K562 (cell line): Measurements from ENCODE around the gene ASPG. TPM values are rescaled to one million over a fixed set of nuclear protein-coding genes. Genes with fewer than 3 reads are reported as not detected.

ENCODE experiments used
- ATAC-seq: fragments of 200-7000 bp; cut with Tn5 transposase; 3 replicates; pipeline ENCODE4 v1.9.1; 2020; ENCODE audit warnings: moderate library complexity
- BruUV-seq: library from RNA; stranded (reverse); fragments of 400-500 nt; replicated peaks from 2 replicates; lab custom pipeline; 2021; lab: Mats Ljungman, UMichigan
- CTCF ChIA-PET: fragments of 300-600 bp; formaldehyde crosslinking; extraction: SDS; loops from one replicate; lab custom pipeline; 2021; ENCODE audit warnings: low intra/inter-chr PET ratio; lab: Yijun Ruan, JAX
- POLR2A ChIA-PET: fragments of 300-600, 350-650 bp; sonication (Branson Sonifier 250); formaldehyde crosslinking; extraction: SDS; loops from one replicate; lab custom pipeline; 2021; ENCODE audit warnings: antibody characterized with exemption, inconsistent platforms; lab: Yijun Ruan, JAX
- DNase-seq, 4 experiments: peaks; one replicate each; pipeline versions ENCODE4 v3.0.0 to v3.0.0-alpha.2; 2011 to 2018; ENCODE audit warnings: low spot score in 3 of 4, mixed read lengths in 3 of 4; ENCODE audit errors: extremely low read depth in 1 of 4
- FAIRE-seq: peaks from 2 replicates; lab custom pipeline; 2011; peaks lifted over from hg19 to GRCh38; lab: Jason Lieb, UNC
- H2AFZ ChIP-seq: 2 replicates; pipeline ENCODE4 v1.6.0; 2011; ENCODE audit warnings: low read depth, low read length, control low read depth, inconsistent platforms
- H3K27ac ChIP-seq: fragments of 200-600 bp; 3 replicates; pipeline ENCODE4 v1.8.0; 2011; ENCODE audit warnings: low read depth, mild to moderate bottlenecking, control low read depth, inconsistent platforms, low read length, moderate library complexity, mixed read lengths; ENCODE audit errors: extremely low read depth
- H3K27me3 ChIP-seq, 2 experiments: fragments of 300-600 bp in 1 of 2; 2 replicates in 1 of 2; 3 replicates in 1 of 2; pipeline versions ENCODE4 v1.6.0 to v1.8.0; 2011; ENCODE audit warnings: inconsistent platforms in 2 of 2, low read length in 2 of 2, mild to moderate bottlenecking in 1 of 2, mixed read lengths in 1 of 2, moderate library complexity in 1 of 2; ENCODE audit not compliant: control insufficient read depth in 2 of 2, insufficient read depth in 2 of 2
- H3K36me3 ChIP-seq: fragments of 300-600 bp; 3 replicates; pipeline ENCODE4 v1.8.0; 2011; ENCODE audit warnings: mild to moderate bottlenecking, low read length, inconsistent platforms; ENCODE audit not compliant: control insufficient read depth, insufficient read depth
- H3K4me1 ChIP-seq, 2 experiments: fragments of 200-600 bp in 1 of 2; replicated peaks in 1 of 2; 2 replicates in 1 of 2; 3 replicates in 1 of 2; pipeline versions ENCODE4 v1.5.1 to v1.8.0; 2011; ENCODE audit warnings: inconsistent platforms in 2 of 2, low read length in 2 of 2, mild to moderate bottlenecking in 1 of 2, mixed read lengths in 1 of 2, moderate library complexity in 1 of 2; ENCODE audit not compliant: control insufficient read depth in 2 of 2, insufficient read depth in 2 of 2
- H3K4me2 ChIP-seq: 2 replicates; pipeline ENCODE4 v1.6.1; 2011; ENCODE audit warnings: low read length, control low read depth, inconsistent platforms, mixed read lengths; ENCODE audit not compliant: insufficient read depth
- H3K4me3 ChIP-seq: fragments of 200-600 bp; sonication (generic), shearing (Covaris generic); 2 replicates; pipeline ENCODE4 v1.5.1; 2016; ENCODE audit warnings: control low read depth, inconsistent platforms
- H3K79me2 ChIP-seq: fragments of 200-600 bp; 3 replicates; pipeline ENCODE4 v1.8.0; 2011; ENCODE audit warnings: low read length, inconsistent platforms; ENCODE audit not compliant: control insufficient read depth, insufficient read depth
- H3K9ac ChIP-seq, 2 experiments: 2 replicates each; pipeline versions ENCODE4 v1.6.0 to v1.6.1; 2011; ENCODE audit warnings: low read depth in 2 of 2, low read length in 2 of 2, control low read depth in 1 of 2, inconsistent platforms in 1 of 2, mild to moderate bottlenecking in 1 of 2, mixed read lengths in 1 of 2; ENCODE audit not compliant: insufficient read depth in 1 of 2
- H3K9me1 ChIP-seq: one replicate; pipeline ENCODE4 v1.6.0; 2011; ENCODE audit warnings: inconsistent platforms, mild to moderate bottlenecking, low read length, moderate library complexity; ENCODE audit not compliant: control insufficient read depth, insufficient read depth
- H3K9me3 ChIP-seq: replicated peaks from 2 replicates; pipeline ENCODE4 v1.5.1; 2011; ENCODE audit warnings: low read depth, low read length, inconsistent platforms; ENCODE audit not compliant: control insufficient read depth, insufficient read depth
- H4K20me1 ChIP-seq: replicated peaks from 2 replicates; pipeline ENCODE4 v1.6.1; 2011; ENCODE audit warnings: low read length, inconsistent platforms, mixed read lengths; ENCODE audit not compliant: control insufficient read depth, insufficient read depth
- AFF4 ChIP-seq: sonication (generic); formaldehyde crosslinking; IDR thresholded peaks from 2 replicates; pipeline ENCODE4 v1.8.0; 2023; ENCODE audit warnings: mild to moderate bottlenecking, missing genetic modification reagents
- CREB3 ChIP-seq: fragments of 450-650 bp; conservative IDR thresholded peaks from 2 replicates; pipeline ENCODE4 v1.6.1; 2016; ENCODE audit warnings: missing genetic modification characterization, low read depth, mild to moderate bottlenecking, missing compliant biosample characterization, moderate library complexity
- CTBP1 ChIP-seq: fragments of 450-650 bp; IDR thresholded peaks from 2 replicates; pipeline ENCODE4 v1.6.1; 2016; ENCODE audit warnings: borderline replicate concordance
- E2F5 ChIP-seq: sonication (generic); formaldehyde crosslinking; IDR thresholded peaks from 2 replicates; pipeline ENCODE4 v1.8.0; 2022; ENCODE audit warnings: mild to moderate bottlenecking, missing genetic modification reagents
- GATAD2B ChIP-seq: fragments of 450-650 bp; IDR thresholded peaks from 2 replicates; pipeline ENCODE4 v1.6.1; 2017; ENCODE audit warnings: mild to moderate bottlenecking, borderline replicate concordance
- LARP7 ChIP-seq: fragments of 450-650 bp; IDR thresholded peaks from 2 replicates; pipeline ENCODE4 v1.6.1; 2016
- NFE2L1 ChIP-seq: fragments of 450-650 bp; IDR thresholded peaks from 2 replicates; pipeline ENCODE4 v1.6.1; 2016; ENCODE audit warnings: missing genetic modification characterization, low read depth, mild to moderate bottlenecking, missing compliant biosample characterization, moderate library complexity, borderline replicate concordance
- PCBP2 ChIP-seq: fragments of 200-400 bp; formaldehyde crosslinking; IDR thresholded peaks from 2 replicates; pipeline ENCODE4 v1.6.1; 2018; ENCODE audit warnings: low read length, low read depth, mild to moderate bottlenecking, moderate library complexity; ENCODE audit not compliant: poor library complexity, severe bottlenecking
- PREB ChIP-seq: sonication (generic); formaldehyde crosslinking; IDR thresholded peaks from 2 replicates; pipeline ENCODE4 v1.8.1; 2023; ENCODE audit warnings: mild to moderate bottlenecking, missing genetic modification reagents
- PURB ChIP-seq: sonication (generic); formaldehyde crosslinking; IDR thresholded peaks from 2 replicates; pipeline ENCODE4 v1.9.0; 2021; ENCODE audit warnings: low read depth, mild to moderate bottlenecking, missing genetic modification reagents
- SETDB1 ChIP-seq: IDR thresholded peaks from one replicate; pipeline ENCODE4 v1.6.1; 2012; ENCODE audit warnings: low read length, control low read depth, inconsistent platforms
- SMAD4 ChIP-seq: fragments of 250-450 bp; sonication (Bioruptor Pico); conservative IDR thresholded peaks from 2 replicates; pipeline ENCODE4 v1.8.0; 2021; ENCODE audit warnings: inconsistent platforms, mild to moderate bottlenecking, moderate library complexity
- TSC22D4 ChIP-seq: fragments of 450-650 bp; IDR thresholded peaks from 2 replicates; pipeline ENCODE4 v1.6.1; 2016; ENCODE audit warnings: missing genetic modification characterization, missing biosample characterization, control low read depth
- ZNF23 ChIP-seq: fragments of 250-450 bp; sonication (Bioruptor Pico); IDR thresholded peaks from 2 replicates; pipeline ENCODE4 v1.4.0; 2020; ENCODE audit warnings: mild to moderate bottlenecking
- ZNF41 ChIP-seq: fragments of 250-450 bp; sonication (Bioruptor Pico); conservative IDR thresholded peaks from 2 replicates; pipeline ENCODE4 v1.4.0; 2020; ENCODE audit warnings: mild to moderate bottlenecking
- WGBS: fragments of 100-300 bp; shearing (Covaris generic); methylation state at CpG from one replicate; pipeline ENCODE4 v1.1.6; 2016; ENCODE audit warnings: low coverage, mixed read lengths; ENCODE audit not compliant: insufficient coverage; ENCODE audit errors: missing lambda C conversion rate; 5-methylcytosine and 5-hydroxymethylcytosine counted together
- in situ Hi-C: fragments of 300-500 bp; cut with MboI; formaldehyde crosslinking; loops from 4 replicates; pipeline ENCODE4 v1.15.0; 2018; ENCODE audit warnings: inconsistent platforms, mixed read lengths
- intact Hi-C: fragments of 100-400 bp; cut with micrococcal nuclease; formaldehyde crosslinking; loops from 2 replicates; pipeline ENCODE4 v1.14.2; 2022
- polyA plus RNA-seq, 8 experiments: library from polyadenylated mRNA; depleted of rRNA in 4 of 8; stranded (reverse) in 5 of 8; unstranded in 3 of 8; fragments of >200 nt; fragmentation: Nextera tagmentation in 2 of 8; fragmentation: Illumina TruSeq in 1 of 8; extraction: Ambion mirVana in 2 of 8; extraction: Trizol in 1 of 8; gene quantifications; 2 replicates each; pipeline versions ENCODE4 v1.2.1 to v1.2.3, GENCODE V29; 2011 to 2014; ENCODE audit warnings: inconsistent platforms in 1 of 8, missing spikeins in 1 of 8
- total RNA-seq, 7 experiments: library from RNA; depleted of rRNA in 6 of 7; stranded (reverse); fragments of >200 nt in 6 of 7; fragmentation: Illumina TruSeq in 2 of 7; extraction: Trizol in 2 of 7; gene quantifications; 2 replicates each; pipeline versions ENCODE4 v1.2.1 to v1.2.3, GENCODE V29; 2011 to 2021; ENCODE audit warnings: low replicate concordance in 1 of 7

Gene ASPG
- total and polyA plus RNA-seq, 9 of the 15 experiments (the other 6 are each of a cell fraction or from before 2014, with no cell fraction given) = 0.18 TPM; not detected in 8

- Histone ChIP-seq H3K27ac (no peak overlapping the region), H3K27me3 (peaks cover 0 to 5% of the 10 kb centered on the region in 2 experiments; a peak in 1 of 5 replicates), H3K9me1 (no peaks in the 10 kb centered on the region), H3K79me2 (no peaks in the 10 kb centered on the region), H3K36me3 (no peaks in the 10 kb centered on the region), H3K4me2 (no peak overlapping the region), H3K4me3 (no peak overlapping the region), H4K20me1 (no peaks in the 10 kb centered on the region), H2AFZ (no peak overlapping the region), H3K4me1 (peaks cover 0 to 39% of the 10 kb centered on the region in 2 experiments; a peak in 2 of 5 replicates), H3K9ac (no peak overlapping the region), H3K9me3 (no peaks in the 10 kb centered on the region)
- CTCF ChIA-PET = no interaction called here
- ATAC-seq = no peak
- BruUV-seq = no TSS peak
- no peak for TF ChIP-seq E2F5 (CRISPR knock-in tag)
- TF ChIP-seq PURB (CRISPR knock-in tag) = no peak
- no peak for TF ChIP-seq SETDB1
- TF ChIP-seq ZNF23 = no peak
- no peak for TF ChIP-seq NFE2L1
- no peak for TF ChIP-seq SMAD4 (CRISPR knock-in tag)
- TF ChIP-seq GATAD2B = no peak
- no peak for TF ChIP-seq LARP7
- TF ChIP-seq PCBP2 = no peak
- TF ChIP-seq TSC22D4 = no peak
- no peak for TF ChIP-seq CTBP1
- no peak for TF ChIP-seq ZNF41 (CRISPR knock-in tag)
- TF ChIP-seq PREB = no peak
- no peak for TF ChIP-seq CREB3
- TF ChIP-seq AFF4 (CRISPR knock-in tag) = no peak
- no peak for DNase-seq
- intact Hi-C loops (no loop called here), in situ Hi-C loops (no loop called here)
- no peak for FAIRE-seq
- POLR2A ChIA-PET = no interaction called here
- WGBS = 4% methylated on average over 7 of the region's 21 CpGs
These were observed 67.3 kb downstream of the ASPG start for GRCh38 chr14:104152686-104153393.
